Umbilical cord (tissue), 2 donors: ENCODE results near the gene POTEB2. TPM values are rescaled to one million over a fixed set of nuclear protein-coding genes. Genes with fewer than 3 reads are reported as not detected.
"Not testable (repeated sequence)": the region's sequence is repeated elsewhere in the genome, so short reads cannot be mapped to it uniquely, and the experiment has no call there.

Experiments
- DNase-seq: peaks from one replicate; pipeline ENCODE4 v3.0.0-alpha.2; 2015; ENCODE audit warnings: low spot score
- total RNA-seq: library from RNA; depleted of rRNA; stranded (reverse); fragments of >200 nt; gene quantifications from one replicate; pipeline ENCODE4 v1.2.3, GENCODE V29; 2014; ENCODE audit warnings: low replicate concordance; ENCODE audit not compliant: insufficient read depth

POTEB2 gene
- 0.48 TPM for total RNA-seq

DNA sequence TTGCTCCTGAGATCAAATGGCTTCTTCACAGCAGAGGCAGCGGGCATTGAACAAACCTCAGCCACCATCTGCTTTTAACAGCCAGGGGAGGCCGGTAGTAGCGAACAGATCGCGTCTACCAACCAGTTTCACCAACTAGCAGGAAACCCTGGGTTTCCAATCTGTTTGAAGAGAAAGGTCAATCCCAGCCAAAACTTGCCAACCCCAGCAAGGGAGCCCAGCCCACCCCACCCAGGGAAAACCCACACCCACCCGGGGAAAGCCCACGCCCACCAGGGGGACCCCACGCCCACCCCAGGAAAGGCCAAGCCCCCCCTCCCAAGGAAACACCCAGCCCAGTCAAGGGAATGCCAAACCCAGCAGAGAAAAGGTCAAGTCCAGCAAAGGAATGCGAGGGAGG is at the start of gene POTEB2:
POTEB2 (minus strand) TSS at position 101 of the 400 bp plus-strand sequence; CDS start at position 68, 33 bp downstream.
- not testable (repeated sequence) for DNase-seq

DNA sequence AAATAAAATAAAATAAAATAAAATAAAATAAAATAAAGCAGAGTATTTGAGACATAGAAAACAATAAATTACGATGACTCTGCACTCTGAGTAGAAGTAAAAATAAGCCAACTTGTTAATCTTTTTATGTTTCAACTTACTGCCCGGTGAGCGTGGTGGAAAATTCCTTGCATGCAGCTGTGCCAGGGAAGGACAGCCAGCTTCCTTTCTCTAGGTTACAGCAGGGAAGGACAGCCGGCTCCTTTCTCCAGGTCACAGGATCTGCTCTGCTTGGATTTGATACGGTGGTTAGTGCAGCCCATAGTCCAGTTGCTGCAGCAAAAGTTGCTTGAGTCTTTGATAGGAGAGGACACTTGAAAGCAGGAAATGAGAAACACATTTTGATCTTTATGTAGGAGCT is 13.8 kb upstream of the POTEB2 start:
- DNase-seq = not testable (repeated sequence)

DNA sequence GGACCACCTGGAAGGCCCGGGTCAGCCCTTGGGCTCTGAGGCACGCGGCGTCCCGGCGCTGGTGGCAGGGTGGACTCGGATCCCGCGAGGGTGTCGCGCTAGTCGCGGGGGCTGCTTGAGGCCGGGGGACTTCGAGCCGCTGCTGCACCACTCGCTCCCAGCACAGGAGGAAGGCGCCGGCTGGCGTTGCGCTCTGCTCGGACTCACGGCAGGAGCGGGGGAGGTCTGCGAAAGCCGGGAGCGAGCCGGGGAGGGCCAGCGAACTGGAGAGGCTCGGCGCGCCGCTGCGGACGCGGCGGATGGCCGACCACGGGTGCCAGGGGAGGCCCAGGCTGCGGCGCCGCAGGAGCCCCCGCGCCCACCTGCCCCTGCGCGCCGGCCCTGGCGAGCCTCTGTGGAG is 12.3 kb upstream of the POTEB2 start:
- not testable (repeated sequence) for DNase-seq

DNA sequence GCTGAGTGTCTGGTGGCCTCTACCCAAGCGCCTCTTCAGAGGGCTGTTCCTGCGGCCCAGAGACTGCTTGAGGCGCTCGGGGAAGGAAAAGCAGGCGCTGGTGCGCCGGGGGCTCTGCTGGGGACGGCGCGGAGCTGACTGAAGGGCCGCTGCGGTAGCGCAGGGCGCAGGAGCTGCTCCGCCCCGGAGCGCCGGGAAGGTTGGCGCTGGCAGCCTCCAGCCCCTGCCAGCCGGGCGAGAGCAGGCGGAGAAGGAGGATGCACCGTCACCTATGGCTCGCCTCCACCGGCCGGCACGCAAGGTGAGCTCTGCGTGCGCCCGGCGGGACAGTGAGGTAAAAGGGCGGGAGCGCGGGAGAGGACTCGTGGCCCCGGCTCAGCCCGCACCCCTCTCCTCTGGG is 11.7 kb upstream of the POTEB2 start:
- DNase-seq = not testable (repeated sequence)
